NB4 (cell line): Measurements from ENCODE around the gene ZNF638.

Experiments used
- DNase-seq: peaks from one replicate; pipeline ENCODE4 v3.0.0; 2010; ENCODE audit warnings: low read depth
- H3K4me3 ChIP-seq: one replicate; pipeline ENCODE4 v1.5.1; 2011; ENCODE audit warnings: mild to moderate bottlenecking, low read depth, low read length, moderate library complexity
- MAX ChIP-seq: IDR thresholded peaks from 2 replicates; pipeline ENCODE4 v1.6.1; 2011; ENCODE audit warnings: low read depth, low read length
- MYC ChIP-seq: IDR thresholded peaks from 2 replicates; pipeline ENCODE4 v1.6.1; 2011; ENCODE audit warnings: low read depth, low read length
- POLR2A ChIP-seq: IDR thresholded peaks from 2 replicates; pipeline ENCODE4 v1.6.1; 2011; ENCODE audit warnings: mild to moderate bottlenecking; ENCODE audit not compliant: insufficient read length; ENCODE audit errors: extremely low read depth
- TF ChIP-seq, protein P1 (sequence below): IDR thresholded peaks from one replicate; pipeline ENCODE4 v1.5.1; 2012; ENCODE audit warnings: low read depth, low read length

ZNF638 gene

DNA sequence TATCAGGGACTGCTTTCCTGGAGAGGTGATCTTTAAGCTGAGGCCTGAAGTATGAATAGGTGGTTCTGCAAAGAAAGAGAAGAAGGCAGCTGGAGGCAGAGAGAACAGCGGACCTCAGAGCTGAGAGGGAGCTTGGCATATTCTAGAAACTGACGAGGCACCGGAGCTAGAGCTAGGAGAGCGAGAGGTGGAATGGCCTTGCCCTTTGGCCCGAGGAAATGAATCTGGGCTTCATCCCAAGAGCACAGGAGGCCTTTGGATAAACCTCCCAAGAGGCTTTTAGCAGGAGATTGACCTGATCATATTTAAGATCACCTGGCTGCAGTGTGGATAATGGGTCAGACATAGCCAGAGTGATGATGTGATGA, 129.7 kb downstream of the ZNF638 start:
- no peak overlapping the region for H3K4me3 ChIP-seq

GRCh38 chr2:71462056-71462605, 130.5 kb downstream of the ZNF638 start:
- TF ChIP-seq MAX = no peak
- TF ChIP-seq, protein P1, sequence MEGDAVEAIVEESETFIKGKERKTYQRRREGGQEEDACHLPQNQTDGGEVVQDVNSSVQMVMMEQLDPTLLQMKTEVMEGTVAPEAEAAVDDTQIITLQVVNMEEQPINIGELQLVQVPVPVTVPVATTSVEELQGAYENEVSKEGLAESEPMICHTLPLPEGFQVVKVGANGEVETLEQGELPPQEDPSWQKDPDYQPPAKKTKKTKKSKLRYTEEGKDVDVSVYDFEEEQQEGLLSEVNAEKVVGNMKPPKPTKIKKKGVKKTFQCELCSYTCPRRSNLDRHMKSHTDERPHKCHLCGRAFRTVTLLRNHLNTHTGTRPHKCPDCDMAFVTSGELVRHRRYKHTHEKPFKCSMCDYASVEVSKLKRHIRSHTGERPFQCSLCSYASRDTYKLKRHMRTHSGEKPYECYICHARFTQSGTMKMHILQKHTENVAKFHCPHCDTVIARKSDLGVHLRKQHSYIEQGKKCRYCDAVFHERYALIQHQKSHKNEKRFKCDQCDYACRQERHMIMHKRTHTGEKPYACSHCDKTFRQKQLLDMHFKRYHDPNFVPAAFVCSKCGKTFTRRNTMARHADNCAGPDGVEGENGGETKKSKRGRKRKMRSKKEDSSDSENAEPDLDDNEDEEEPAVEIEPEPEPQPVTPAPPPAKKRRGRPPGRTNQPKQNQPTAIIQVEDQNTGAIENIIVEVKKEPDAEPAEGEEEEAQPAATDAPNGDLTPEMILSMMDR = no peak
- TF ChIP-seq MYC = no peak
- TF ChIP-seq POLR2A = no peak
- no peak for DNase-seq
- H3K4me3 ChIP-seq = no peak overlapping the region

More for the DNA sequence above, 129.7 kb downstream of the ZNF638 start:
- TF ChIP-seq MAX (no peak), MYC (no peak), POLR2A (no peak)
- TF ChIP-seq, protein P1 = no peak
- DNase-seq = no peak

DNA sequence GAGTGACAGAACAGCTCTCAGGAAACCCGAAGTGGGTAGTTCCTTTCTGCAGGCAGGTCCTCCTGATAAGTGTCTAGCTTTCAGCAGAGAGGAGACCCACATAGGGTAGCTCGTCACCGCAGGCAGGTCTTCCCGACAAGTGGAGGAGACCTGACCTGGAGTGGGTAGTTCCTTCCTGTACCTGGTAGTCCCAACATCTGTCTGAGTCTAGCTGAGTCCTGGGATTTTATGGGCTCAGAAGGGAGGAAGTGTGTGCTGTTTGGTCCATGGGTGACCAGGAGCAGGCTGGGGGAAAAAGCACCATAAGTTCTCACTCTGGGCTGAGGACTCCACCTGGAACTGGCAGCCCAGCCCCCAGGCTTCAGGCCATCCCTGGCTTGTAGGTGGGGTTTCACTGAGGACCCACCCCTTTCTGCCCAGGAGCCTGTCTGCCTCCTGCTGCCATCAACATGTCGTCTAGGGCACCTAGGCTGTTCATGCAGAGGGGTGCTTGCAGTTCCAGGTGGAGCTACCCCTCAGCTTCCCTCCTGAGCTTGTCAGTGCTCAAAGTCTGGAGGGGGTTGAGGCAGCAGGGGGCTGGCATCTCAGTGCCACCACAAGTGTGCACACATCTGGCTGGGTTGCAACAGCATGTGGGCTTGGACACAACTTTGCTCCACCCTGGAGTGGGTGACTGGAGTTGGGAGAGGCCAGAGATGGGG, 131.2 kb downstream of the ZNF638 start:
- TF ChIP-seq, protein P1 = no peak
- TF ChIP-seq POLR2A (no peak), MAX (no peak), MYC (no peak)
- no peak overlapping the region for H3K4me3 ChIP-seq
- no peak for DNase-seq

DNA sequence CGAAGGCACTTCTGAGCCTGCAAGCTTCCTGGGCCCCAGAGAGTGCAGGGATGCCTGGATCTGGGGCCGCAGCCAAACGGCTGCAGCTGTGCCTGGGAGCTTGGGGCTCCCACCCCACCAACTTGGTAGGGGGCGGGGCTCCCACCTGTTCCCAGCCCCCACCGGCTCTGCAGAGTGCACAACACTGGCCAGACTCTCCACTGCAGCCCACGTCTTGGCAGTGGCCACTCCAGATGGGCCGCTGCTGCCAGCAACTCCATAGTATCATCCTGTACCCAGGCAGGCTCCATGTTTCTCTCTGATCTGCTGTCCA, 131.7 kb downstream of the ZNF638 start:
- no peak for TF ChIP-seq MYC
- no peak for TF ChIP-seq POLR2A
- no peak for TF ChIP-seq MAX
- TF ChIP-seq, protein P1 = no peak
- no peak overlapping the region for H3K4me3 ChIP-seq
- DNase-seq = no peak

GRCh38 chr2:71464389-71464788, 132.8 kb downstream of the ZNF638 start:
- no peak for DNase-seq
- TF ChIP-seq MYC (no peak), MAX (no peak), POLR2A (no peak)
- TF ChIP-seq, protein P1 = no peak
- H3K4me3 ChIP-seq = no peak overlapping the region
